A549 treated with Hydrocortisone at 1 μM for 4 hours (cell line): ENCODE data around the gene MEX3C. TPM values are rescaled to one million over a fixed set of nuclear protein-coding genes. Genes with fewer than 3 reads are reported as not detected.

Experiments
- total RNA-seq: library from RNA; stranded (reverse); fragments of 200-300 nt; extraction: Qiagen RNA extraction; gene quantifications from 5 replicates; pipeline ENCODE4 v1.2.3, GENCODE V29; 2022

MEX3C gene
- 15.8 to 22.1 TPM (median 19.4 TPM) in 5 replicates for total RNA-seq

DNA sequence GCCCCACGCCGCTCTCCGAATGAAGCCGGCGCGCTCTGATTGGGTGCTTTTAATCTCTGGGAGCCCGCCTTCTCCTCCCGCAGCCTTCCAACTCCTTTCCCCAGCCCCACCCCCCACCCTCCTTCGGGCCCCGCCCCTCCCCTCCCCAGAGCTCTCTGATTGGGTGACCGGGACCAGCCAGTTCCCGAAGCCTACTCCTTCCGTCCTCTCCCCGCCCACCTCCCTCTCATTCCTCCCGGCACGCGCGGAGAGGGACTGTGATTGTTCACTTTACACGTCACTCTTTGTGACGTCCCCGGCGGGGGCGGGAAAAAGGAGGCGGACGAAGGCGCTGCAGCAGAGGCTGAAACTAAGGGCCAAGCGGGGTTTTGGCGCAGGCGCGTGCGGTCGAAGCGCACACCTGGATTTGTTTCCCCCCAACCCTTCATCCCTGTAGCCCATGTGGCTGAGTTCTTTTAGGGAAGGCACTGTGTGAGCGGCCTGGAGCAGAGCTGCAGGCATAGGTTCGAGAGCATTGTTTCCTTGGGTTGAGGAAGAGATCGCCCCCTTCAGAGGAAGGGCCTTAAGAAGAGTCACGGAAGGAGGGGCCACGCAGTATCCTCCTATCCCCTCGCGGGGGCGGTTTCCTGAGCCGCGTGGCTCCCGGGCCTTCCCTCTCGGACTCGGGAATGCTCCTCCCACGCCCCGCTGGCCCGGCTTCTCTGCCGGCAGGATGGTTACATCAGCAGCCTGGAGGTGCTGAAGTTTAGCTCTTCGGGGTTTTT lies at the start of gene MEX3C:
Gene MEX3C (minus strand): TSS at position 21 of the 764 bp plus-strand sequence. CDS start 361 bp downstream, outside the sequence.

Other genes with a start within 250 kb of the MEX3C start
- gene ELAC1, start 229.6 kb downstream of the MEX3C start, total RNA-seq: 4.7 to 5.4 TPM (median 4.9 TPM) in 5 replicates
- 40.0 to 59.3 TPM (median 58.0 TPM) in 5 replicates for gene SMAD4, start 167.5 kb downstream of the MEX3C start, total RNA-seq